Esophagus squamous epithelium (tissue), 4 donors: ENCODE data around the gene SENP7.
"Not testable (repeated sequence)": the region's sequence is repeated elsewhere in the genome, so short reads cannot be mapped to it uniquely, and the experiment has no call there.

ENCODE experiments used
- POLR2A ChIP-seq, 4 donors: fragments of 450-650 bp; IDR thresholded peaks; one replicate each; pipeline ENCODE4 v1.6.1; 2017; ENCODE audit warnings: antibody characterized with exemption in 4 of 4, mild to moderate bottlenecking in 4 of 4, moderate library complexity in 3 of 4
- TF ChIP-seq, protein P1 (sequence below), 6 experiments: fragments of 450-650 bp in 4 of 6; fragments of 200-600 bp in 2 of 6; sonication (generic) in 2 of 6; IDR thresholded peaks; one replicate each; pipeline ENCODE4 v1.5.1; 2016 to 2019; ENCODE audit warnings: antibody characterized with exemption in 6 of 6, mild to moderate bottlenecking in 4 of 6, moderate library complexity in 4 of 6

DNA sequence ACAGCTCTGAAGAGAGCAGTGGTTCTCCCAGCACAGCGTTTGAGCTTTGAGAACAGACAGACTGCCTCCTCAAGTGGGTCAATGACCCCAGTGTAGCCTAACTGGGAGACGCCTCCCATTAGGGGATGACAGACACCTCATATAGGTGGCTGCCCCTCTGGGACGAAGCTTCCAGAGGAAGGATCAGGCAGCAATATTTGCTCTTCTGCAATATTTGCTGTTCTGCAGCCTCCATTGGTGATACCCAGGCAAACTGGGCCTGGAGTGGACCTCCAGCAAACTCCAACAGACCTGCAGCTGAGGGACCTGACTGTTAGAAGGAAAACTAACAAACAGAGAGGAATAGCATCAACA, 45.7 kb downstream of the SENP7 start:
- TF ChIP-seq, protein P1, sequence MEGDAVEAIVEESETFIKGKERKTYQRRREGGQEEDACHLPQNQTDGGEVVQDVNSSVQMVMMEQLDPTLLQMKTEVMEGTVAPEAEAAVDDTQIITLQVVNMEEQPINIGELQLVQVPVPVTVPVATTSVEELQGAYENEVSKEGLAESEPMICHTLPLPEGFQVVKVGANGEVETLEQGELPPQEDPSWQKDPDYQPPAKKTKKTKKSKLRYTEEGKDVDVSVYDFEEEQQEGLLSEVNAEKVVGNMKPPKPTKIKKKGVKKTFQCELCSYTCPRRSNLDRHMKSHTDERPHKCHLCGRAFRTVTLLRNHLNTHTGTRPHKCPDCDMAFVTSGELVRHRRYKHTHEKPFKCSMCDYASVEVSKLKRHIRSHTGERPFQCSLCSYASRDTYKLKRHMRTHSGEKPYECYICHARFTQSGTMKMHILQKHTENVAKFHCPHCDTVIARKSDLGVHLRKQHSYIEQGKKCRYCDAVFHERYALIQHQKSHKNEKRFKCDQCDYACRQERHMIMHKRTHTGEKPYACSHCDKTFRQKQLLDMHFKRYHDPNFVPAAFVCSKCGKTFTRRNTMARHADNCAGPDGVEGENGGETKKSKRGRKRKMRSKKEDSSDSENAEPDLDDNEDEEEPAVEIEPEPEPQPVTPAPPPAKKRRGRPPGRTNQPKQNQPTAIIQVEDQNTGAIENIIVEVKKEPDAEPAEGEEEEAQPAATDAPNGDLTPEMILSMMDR (IDR thresholded peaks at IDR 0.05) = not testable (repeated sequence)
- not testable (repeated sequence) for TF ChIP-seq POLR2A (IDR thresholded peaks at IDR 0.05)
